Suprapubic skin (tissue), 4 donors: Measurements from ENCODE around the gene HASPIN.

Experiments
- CTCF ChIP-seq, 2 donors: fragments of 200-600 bp in 1 of 2; fragments of 450-650 bp in 1 of 2; sonication (generic) in 1 of 2; IDR thresholded peaks; one replicate each; pipeline ENCODE4 v1.5.1; 2016 to 2019; ENCODE audit warnings: antibody characterized with exemption in 2 of 2, mild to moderate bottlenecking in 1 of 2, moderate library complexity in 1 of 2
- EP300 ChIP-seq: sonication (generic); formaldehyde crosslinking; IDR thresholded peaks from one replicate; pipeline ENCODE4 v1.6.1; 2017; ENCODE audit warnings: antibody characterized with exemption
- POLR2A ChIP-seq, 2 donors: fragments of 450-650 bp; IDR thresholded peaks; one replicate each; pipeline ENCODE4 v1.6.1; 2017; ENCODE audit warnings: antibody characterized with exemption in 2 of 2, mild to moderate bottlenecking in 2 of 2, moderate library complexity in 2 of 2
- POLR2AphosphoS5 ChIP-seq, 3 donors: sonication (generic); formaldehyde crosslinking; IDR thresholded peaks; one replicate each; pipeline ENCODE4 v1.6.1; 2017; ENCODE audit warnings: antibody characterized with exemption in 3 of 3

GRCh38 chr17:3683054-3683511, 40.6 kb upstream of the HASPIN start:
- TF ChIP-seq CTCF (IDR thresholded peaks at IDR 0.05) (peak; percentile 52 to 88), EP300 (no peak), POLR2A (IDR thresholded peaks at IDR 0.05) (no peak), POLR2AphosphoS5 (IDR thresholded peaks at IDR 0.05) (no peak)
